Activated CD4-positive, alpha-beta T cell treated with anti-CD3 and anti-CD28 coated beads, Interleukin-2, amount 10 ng/mL, durations not matched to agents 24 days and 14 days (primary cell): ENCODE results near the gene CSH1. TPM values are rescaled to one million over a fixed set of nuclear protein-coding genes. Genes with fewer than 3 reads are reported as not detected.
"Not testable (repeated sequence)": the region's sequence is repeated elsewhere in the genome, so short reads cannot be mapped to it uniquely, and the experiment has no call there.

Experiments
- DNase-seq: peaks from one replicate; pipeline ENCODE4 v3.0.0; 2022
- H3K27ac Mint-ChIP-seq: one replicate; pipeline ENCODE4 v1.8.0; 2022; ENCODE audit warnings: mild to moderate bottlenecking, mixed read lengths
- H3K27me3 Mint-ChIP-seq: one replicate; pipeline ENCODE4 v1.8.0; 2022; ENCODE audit warnings: mixed read lengths
- H3K36me3 Mint-ChIP-seq: one replicate; pipeline ENCODE4 v1.8.0; 2022; ENCODE audit warnings: low read depth, mild to moderate bottlenecking, mixed read lengths
- H3K4me1 Mint-ChIP-seq: one replicate; pipeline ENCODE4 v1.8.0; 2021; ENCODE audit warnings: mixed read lengths
- H3K4me3 Mint-ChIP-seq: one replicate; pipeline ENCODE4 v1.8.0; 2022; ENCODE audit warnings: mild to moderate bottlenecking, moderate library complexity, mixed read lengths
- H3K9me3 Mint-ChIP-seq: one replicate; pipeline ENCODE4 v1.8.0; 2021; ENCODE audit warnings: mixed read lengths
- intact Hi-C: fragments of 100-400 bp; cut with micrococcal nuclease; formaldehyde crosslinking; loops from one replicate; pipeline ENCODE4 v1.15.1; 2023
- total RNA-seq: library from RNA; stranded (reverse); gene quantifications from 2 replicates; pipeline ENCODE4 v1.2.3, GENCODE V29; 2022

The CSH1 gene
- total RNA-seq, 1 donor from 2014 or later = not detected

DNA sequence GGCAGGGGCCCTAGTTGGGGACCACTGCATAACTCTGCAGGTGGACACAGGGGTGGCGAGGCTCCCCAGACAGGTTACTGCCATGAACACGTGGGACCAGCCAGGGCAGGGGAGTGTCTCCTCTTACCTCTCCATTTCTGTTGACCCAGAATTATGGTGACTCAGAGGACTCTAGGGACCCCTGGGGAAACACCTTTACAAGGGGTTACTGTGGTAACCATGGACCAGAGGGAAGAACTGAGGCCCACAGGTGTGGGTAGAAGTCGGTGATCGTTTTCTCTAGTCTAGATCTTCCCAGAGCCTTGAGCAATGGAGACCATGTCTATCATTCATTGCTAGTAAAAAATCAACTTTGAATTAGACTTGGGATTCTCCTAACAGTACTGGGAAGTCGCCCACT lies 24.4 kb upstream of the CSH1 start:
- H3K4me1 Mint-ChIP-seq, H3K27ac Mint-ChIP-seq, H3K9me3 Mint-ChIP-seq, intact Hi-C loops, H3K27me3 Mint-ChIP-seq, H3K4me3 Mint-ChIP-seq, DNase-seq, H3K36me3 Mint-ChIP-seq: not testable (repeated sequence)

DNA sequence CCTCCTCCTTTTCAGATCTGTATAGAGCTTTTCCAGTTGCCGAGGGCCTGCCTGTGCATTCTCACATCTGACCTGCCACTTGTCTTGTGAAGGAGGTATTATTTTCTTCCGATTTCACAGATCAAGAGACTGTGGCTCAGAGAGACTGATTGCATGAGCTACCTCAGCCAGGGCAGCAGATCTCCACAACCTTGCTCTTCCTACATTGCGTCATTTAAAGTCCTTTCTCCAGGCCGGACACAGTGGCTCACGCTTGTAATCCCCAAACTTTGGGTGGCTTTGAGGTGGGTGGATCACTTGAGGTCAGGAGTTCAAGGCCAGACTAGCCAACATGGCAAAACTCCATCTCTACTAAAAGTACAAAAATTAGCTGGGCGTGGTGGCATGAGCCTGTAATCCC lies 23.7 kb upstream of the CSH1 start:
- H3K4me3 Mint-ChIP-seq, H3K36me3 Mint-ChIP-seq, DNase-seq, H3K4me1 Mint-ChIP-seq, intact Hi-C loops, H3K27ac Mint-ChIP-seq, H3K9me3 Mint-ChIP-seq: not testable (repeated sequence)
- peaks cover 10% of the 10 kb centered on the region for H3K27me3 Mint-ChIP-seq

DNA sequence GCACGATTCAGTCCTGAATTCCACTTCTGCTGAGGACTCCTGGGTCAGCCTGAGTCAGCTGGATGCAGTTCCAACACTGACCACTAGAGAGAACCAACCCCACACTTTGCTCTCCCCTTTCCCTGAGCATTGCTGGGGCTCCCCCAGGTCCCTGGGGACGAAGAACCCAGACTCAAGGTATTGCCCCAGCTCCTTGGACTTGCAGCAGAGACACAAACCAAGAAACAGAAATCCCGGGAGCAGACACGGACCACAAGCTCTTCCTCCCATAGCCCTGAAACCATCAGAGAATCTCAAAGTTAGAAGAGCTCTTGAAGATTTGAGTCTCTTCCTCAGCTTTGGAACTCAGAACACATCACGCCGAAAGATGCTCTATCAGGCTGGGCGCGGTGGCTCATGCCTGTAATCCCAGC lies 22.9 kb upstream of the CSH1 start:
- no peaks in the 10 kb centered on the region for H3K9me3 Mint-ChIP-seq
- no peaks in the 10 kb centered on the region for H3K36me3 Mint-ChIP-seq

DNA sequence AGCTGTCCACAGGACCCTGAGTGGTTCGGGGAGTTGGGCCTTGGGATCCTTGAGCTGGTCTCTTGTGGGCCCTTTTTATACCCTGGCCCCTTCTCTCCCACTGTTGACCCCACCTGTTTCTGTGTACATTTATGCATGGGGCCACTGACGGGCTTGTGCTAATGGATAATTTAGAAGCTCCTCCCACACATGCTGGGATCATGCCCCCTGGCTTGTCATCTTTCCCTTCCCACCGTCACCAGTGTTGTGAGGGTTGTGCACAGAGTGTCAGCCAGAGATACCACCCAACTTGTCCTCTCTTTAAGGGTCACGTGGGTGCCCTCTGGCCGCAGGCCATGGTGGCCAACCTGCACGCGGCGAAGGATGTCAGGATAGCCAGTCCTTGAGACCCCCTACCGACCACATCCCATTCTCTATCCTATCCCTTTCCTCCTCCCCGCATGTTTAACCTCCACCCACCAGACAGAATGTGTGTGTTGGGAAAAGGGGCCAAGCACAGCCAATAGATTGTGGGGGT lies 22.5 kb upstream of the CSH1 start, which contains the start of gene GH1:
Gene GH1, minus strand, starts transcription at position 51 of the 517 bp plus-strand sequence. CDS start 63 bp downstream, outside the sequence.
- Mint-ChIP-seq H3K27me3 (peaks cover 10% of the 10 kb centered on the region), H3K27ac (peak within 1 kb of the TSS; percentile 66)
- H3K36me3 Mint-ChIP-seq, DNase-seq, H3K4me3 Mint-ChIP-seq, H3K9me3 Mint-ChIP-seq, H3K4me1 Mint-ChIP-seq: not testable (repeated sequence)
- intact Hi-C loops = loop anchor here (1.0 to 10.0 kb wide), 5 partner anchors 27 to 366 kb away; no protein-coding TSS in a partner anchor

More for the DNA sequence above, 22.9 kb upstream of the CSH1 start:
- Mint-ChIP-seq H3K4me3 (no peak overlapping the region), H3K27me3 (peaks cover 10% of the 10 kb centered on the region), H3K4me1 (peaks cover 9% of the 10 kb centered on the region), H3K27ac (peak overlapping the region; percentile 66)
- intact Hi-C loops = loop anchor here (1.0 to 10.0 kb wide), 5 partner anchors 27 to 365 kb away; no protein-coding TSS in a partner anchor
- DNase-seq = peak; percentile 93

DNA sequence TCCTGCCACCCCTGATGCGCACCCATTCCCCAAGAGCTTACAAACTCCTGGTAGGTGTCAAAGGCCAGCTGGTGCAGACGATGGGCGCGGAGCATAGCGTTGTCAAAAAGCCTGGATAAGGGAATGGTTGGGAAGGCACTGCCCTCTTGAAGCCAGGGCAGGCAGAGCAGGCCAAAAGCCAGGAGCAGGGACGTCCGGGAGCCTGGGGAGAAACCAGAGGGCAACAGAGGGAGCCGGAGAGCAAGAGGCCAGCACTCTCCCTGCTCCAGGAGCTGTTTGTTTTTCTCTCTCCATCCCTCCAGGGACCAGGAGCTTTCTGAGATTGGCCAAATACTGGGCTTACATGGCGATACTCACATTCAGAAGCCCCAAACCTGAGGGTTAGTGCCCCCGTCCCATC lies 21.9 kb upstream of the CSH1 start:
- H3K4me3 Mint-ChIP-seq = no peak overlapping the region
- peaks cover 9% of the 10 kb centered on the region for H3K4me1 Mint-ChIP-seq
- H3K9me3 Mint-ChIP-seq = no peaks in the 10 kb centered on the region
- peaks cover 10% of the 10 kb centered on the region for H3K27me3 Mint-ChIP-seq
- intact Hi-C loops = loop anchor here (2.0 to 10.0 kb wide), 3 partner anchors 72 to 366 kb away; no protein-coding TSS in a partner anchor
- H3K27ac Mint-ChIP-seq = no peak overlapping the region
- no peaks in the 10 kb centered on the region for H3K36me3 Mint-ChIP-seq
- no peak for DNase-seq

DNA sequence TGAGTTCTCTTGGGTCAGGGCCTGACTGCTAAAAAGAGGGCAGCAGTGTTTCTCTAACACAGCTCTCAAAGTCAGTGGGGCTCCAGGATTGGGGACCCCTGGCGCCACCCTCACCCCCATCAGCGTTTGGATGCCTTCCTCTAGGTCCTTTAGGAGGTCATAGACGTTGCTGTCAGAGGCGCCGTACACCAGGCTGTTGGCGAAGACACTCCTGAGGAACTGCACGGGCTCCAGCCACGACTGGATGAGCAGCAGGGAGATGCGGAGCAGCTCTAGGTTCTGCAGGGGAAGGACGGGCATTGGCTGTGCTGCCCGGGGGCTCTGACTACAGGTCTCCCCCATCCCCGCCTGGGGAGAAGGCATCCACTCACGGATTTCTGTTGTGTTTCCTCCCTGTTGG lies 21.3 kb upstream of the CSH1 start:
- peaks cover 10% of the 10 kb centered on the region for H3K4me1 Mint-ChIP-seq
- intact Hi-C loops = loop anchor here (2.0 to 10.0 kb wide), 3 partner anchors 73 to 367 kb away; no protein-coding TSS in a partner anchor
- no peak for DNase-seq
- H3K27ac Mint-ChIP-seq = no peak overlapping the region
- H3K36me3 Mint-ChIP-seq = no peaks in the 10 kb centered on the region
- no peak overlapping the region for H3K4me3 Mint-ChIP-seq
- H3K9me3 Mint-ChIP-seq = no peaks in the 10 kb centered on the region
- H3K27me3 Mint-ChIP-seq = peaks cover 10% of the 10 kb centered on the region

DNA sequence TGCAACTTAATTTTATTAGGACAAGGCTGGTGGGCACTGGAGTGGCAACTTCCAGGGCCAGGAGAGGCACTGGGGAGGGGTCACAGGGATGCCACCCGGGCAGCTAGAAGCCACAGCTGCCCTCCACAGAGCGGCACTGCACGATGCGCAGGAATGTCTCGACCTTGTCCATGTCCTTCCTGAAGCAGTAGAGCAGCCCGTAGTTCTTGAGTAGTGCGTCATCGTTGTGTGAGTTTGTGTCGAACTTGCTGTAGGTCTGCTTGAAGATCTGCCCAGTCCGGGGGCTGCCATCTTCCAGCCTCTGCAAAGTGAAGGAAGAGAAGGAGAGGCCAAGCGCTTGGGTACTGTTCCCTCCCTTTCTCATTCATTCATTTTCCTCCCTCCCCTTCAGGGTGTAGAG lies 20.8 kb upstream of the CSH1 start:
- H3K4me3 Mint-ChIP-seq, H3K36me3 Mint-ChIP-seq, H3K9me3 Mint-ChIP-seq, H3K27ac Mint-ChIP-seq, DNase-seq: not testable (repeated sequence)
- intact Hi-C loops = loop anchor here (10.0 kb wide), 1 partner anchor 368 kb away; no protein-coding TSS in a partner anchor
- Mint-ChIP-seq H3K4me1 (peaks cover 11% of the 10 kb centered on the region), H3K27me3 (peaks cover 10% of the 10 kb centered on the region)

DNA sequence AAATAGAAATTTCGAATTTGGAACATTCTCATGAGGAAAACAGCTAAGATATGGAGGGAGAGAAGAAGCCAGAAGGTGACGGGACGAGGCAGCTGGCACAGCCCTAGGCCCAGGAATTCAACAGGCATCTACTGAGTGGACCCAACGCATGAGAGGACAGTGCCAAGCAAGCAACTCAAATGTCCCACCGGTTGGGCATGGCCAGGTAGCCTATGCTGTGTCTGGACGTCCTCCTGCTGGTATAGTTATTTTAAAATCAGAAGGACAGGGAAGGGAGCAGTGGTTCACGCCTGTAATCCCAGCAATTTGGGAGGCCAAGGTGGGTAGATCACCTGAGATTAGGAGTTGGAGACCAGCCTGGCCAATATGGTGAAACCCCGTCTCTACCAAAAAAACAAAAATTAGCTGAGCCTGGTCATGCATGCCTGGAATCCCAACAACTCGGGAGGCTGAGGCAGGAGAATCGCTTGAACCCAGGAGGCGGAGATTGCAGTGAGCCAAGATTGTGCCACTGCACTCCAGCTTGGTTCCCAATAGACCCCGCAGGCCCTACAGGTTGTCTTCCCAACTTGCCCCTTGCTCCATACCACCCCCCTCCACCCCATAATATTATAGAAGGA lies 20.3 kb upstream of the CSH1 start:
- H3K4me1 Mint-ChIP-seq = peaks cover 11% of the 10 kb centered on the region
- no peak overlapping the region for H3K27ac Mint-ChIP-seq
- H3K27me3 Mint-ChIP-seq = peaks cover 10% of the 10 kb centered on the region
- no peaks in the 10 kb centered on the region for H3K36me3 Mint-ChIP-seq
- no peak overlapping the region for H3K4me3 Mint-ChIP-seq
- intact Hi-C loops = loop anchor here (10.0 kb wide), 1 partner anchor 368 kb away; no protein-coding TSS in a partner anchor
- no peak for DNase-seq
- no peaks in the 10 kb centered on the region for H3K9me3 Mint-ChIP-seq

DNA sequence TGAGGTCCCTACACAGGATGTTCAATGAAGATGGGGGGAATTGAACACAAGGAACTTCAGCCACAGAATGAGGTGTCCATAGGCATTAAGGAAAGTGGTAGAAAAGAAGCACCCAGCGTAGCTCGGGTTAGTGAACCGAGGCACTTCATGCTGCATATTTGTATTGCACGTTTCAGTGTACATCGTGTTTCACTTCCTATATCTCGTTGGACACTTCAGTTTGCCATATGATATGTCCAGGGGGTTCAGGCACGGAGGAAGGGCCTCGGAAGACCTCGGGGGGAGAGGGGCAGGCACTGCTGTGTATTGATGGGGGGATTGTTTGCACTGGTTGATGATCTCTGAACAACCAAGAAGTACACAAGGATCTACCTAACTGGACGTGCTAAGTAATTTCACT lies 19.4 kb upstream of the CSH1 start:
- DNase-seq, H3K9me3 Mint-ChIP-seq, H3K4me3 Mint-ChIP-seq, H3K36me3 Mint-ChIP-seq, H3K27ac Mint-ChIP-seq: not testable (repeated sequence)
- Mint-ChIP-seq H3K4me1 (peaks cover 13% of the 10 kb centered on the region), H3K27me3 (peaks cover 10% of the 10 kb centered on the region)
- intact Hi-C loops = loop anchor here (10.0 kb wide), 1 partner anchor 369 kb away; no protein-coding TSS in a partner anchor

DNA sequence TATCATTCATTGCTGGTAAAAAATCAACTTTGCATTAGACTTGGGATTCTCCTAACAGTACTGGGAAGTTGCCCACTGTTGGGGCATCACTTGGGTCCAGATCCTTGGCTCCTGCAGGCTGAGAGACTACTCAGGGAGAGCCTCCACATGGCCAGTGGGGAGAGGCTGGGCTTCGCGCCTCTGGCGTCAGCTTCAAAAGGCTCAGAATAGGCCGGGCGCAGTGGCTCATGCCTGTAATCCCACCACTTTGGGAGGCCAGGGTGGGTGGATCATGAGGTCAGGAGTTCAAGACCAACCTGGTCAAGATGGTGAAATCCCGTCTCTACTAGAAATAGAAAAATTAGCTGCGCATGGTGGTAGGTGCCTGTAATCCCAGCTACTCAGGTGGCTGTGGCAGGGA lies 18.1 kb upstream of the CSH1 start:
- intact Hi-C loops = loop anchor here (10.0 kb wide), 1 partner anchor 370 kb away; no protein-coding TSS in a partner anchor
- no peak overlapping the region for H3K27ac Mint-ChIP-seq
- no peaks in the 10 kb centered on the region for H3K36me3 Mint-ChIP-seq
- peaks cover 9% of the 10 kb centered on the region for H3K4me1 Mint-ChIP-seq
- H3K4me3 Mint-ChIP-seq = no peak overlapping the region
- DNase-seq = no peak
- H3K9me3 Mint-ChIP-seq = no peaks in the 10 kb centered on the region
- peaks cover 10% of the 10 kb centered on the region for H3K27me3 Mint-ChIP-seq

DNA sequence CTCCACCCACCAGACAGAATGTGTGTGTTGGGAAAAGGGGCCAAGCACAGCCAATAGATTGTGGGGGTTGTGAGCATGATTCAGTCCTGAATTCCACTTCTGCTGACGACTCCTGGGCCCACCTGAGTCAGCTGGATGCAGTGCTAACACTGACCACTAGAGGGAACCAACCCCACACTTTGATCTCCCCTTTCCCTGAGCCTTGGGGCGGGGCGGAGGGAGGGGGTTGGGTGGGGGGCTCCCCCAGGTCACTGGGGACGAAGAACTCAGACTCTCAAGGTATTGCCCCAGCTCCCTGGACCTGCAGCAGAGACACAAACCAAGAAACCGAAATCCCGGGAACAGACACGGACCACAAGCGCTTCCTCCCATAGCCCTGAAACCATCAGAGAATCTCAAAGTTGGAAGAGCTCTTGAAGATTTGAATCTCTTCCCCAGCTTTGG lies 15.3 kb upstream of the CSH1 start:
- H3K4me3 Mint-ChIP-seq = no peak overlapping the region
- intact Hi-C loops = loop anchor here (10.0 kb wide), 1 partner anchor 373 kb away; no protein-coding TSS in a partner anchor
- no peak overlapping the region for H3K27ac Mint-ChIP-seq
- DNase-seq = peak; percentile 89
- peaks cover 4% of the 10 kb centered on the region for H3K4me1 Mint-ChIP-seq
- H3K36me3 Mint-ChIP-seq = no peaks in the 10 kb centered on the region
- H3K27me3 Mint-ChIP-seq = peaks cover 16% of the 10 kb centered on the region
- no peaks in the 10 kb centered on the region for H3K9me3 Mint-ChIP-seq

DNA sequence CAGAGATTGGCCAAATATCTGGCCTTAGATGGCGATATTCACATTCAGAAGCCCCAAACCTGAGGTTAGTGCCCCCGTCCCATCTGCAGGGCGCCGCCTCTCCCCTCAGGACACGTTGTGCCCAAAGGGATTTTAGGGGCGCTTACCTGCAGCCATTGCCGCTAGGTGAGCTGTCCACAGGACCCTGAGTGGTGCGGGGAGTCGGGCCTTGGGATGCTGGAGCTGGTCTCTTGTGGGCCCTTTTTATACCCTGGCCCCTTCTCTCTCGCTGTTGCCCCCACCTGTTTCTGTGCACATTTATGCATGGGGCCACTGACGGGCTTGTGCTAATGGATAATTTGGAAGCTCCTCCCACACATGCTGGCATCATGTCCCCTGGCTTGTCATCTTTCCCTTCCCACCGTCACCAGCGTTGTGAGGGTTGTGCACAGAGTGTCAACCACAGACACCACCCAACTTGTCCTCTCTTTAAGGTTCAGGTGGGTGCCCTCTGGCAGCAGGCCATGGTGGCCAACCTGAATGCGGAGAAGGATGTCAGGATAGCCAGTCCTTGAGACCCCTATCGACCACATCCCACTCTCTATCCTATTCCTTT lies 14.8 kb upstream of the CSH1 start, which contains the start of gene CSHL1:
Gene CSHL1, minus strand, starts transcription at position 218 of the 595 bp plus-strand sequence. Its CDS starts 62 bp downstream, at position 156.
- peaks cover 12% of the 10 kb centered on the region for H3K27me3 Mint-ChIP-seq
- H3K9me3 Mint-ChIP-seq = no peaks in the 10 kb centered on the region
- H3K4me3 Mint-ChIP-seq = no peak within 1 kb of the TSS
- no peak for DNase-seq
- no peaks in the 10 kb centered on the region for H3K36me3 Mint-ChIP-seq
- no peak within 1 kb of the TSS for H3K27ac Mint-ChIP-seq
- intact Hi-C loops = loop anchor here (10.0 kb wide), 1 partner anchor 374 kb away; no protein-coding TSS in a partner anchor
- peaks cover 4% of the 10 kb centered on the region for H3K4me1 Mint-ChIP-seq

DNA sequence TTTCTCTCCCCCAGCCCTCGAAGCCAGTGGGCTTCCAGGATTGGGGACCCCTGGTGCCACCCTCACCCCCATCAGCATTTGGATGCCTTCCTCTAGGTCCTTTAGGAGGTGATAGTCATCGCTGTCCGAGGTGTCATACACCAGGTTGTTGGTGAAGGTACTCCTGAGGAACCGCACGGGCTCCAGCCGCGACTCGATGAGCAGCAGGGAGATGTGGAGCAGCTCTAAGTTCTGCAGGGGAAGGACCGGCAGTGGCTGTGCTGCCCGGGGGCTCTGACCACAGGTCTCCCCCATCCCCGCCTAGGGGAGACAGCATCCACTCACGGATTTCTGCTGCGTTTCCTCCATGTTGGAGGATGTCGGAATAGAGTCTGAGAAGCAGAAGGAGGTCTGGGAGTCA lies 13.7 kb upstream of the CSH1 start:
- DNase-seq = no peak
- intact Hi-C loops = loop anchor here (10.0 kb wide), 1 partner anchor 375 kb away; no protein-coding TSS in a partner anchor
- H3K9me3 Mint-ChIP-seq = no peaks in the 10 kb centered on the region
- peaks cover 4% of the 10 kb centered on the region for H3K4me1 Mint-ChIP-seq
- H3K27ac Mint-ChIP-seq = no peak overlapping the region
- H3K4me3 Mint-ChIP-seq = no peak overlapping the region
- H3K27me3 Mint-ChIP-seq = peaks cover 8% of the 10 kb centered on the region
- no peaks in the 10 kb centered on the region for H3K36me3 Mint-ChIP-seq

DNA sequence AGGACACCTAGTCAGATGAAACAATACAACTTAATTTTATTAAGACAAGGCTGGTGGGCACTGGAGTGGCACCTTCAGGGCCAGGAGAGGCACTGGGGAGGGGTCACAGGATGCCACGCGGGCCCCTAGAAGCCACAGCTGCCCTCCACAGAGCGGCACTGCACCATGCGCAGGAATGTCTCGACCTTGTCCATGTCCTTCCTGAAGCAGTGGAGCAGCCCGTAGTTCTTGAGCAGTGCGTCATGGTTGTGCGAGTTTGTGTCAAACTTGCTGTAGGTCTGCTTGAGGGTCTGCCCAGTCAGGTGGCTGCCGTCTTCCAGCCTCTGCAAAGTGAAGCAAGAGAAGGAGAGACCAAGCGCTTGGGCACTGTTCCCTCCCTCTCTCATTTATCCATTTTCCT lies 13.2 kb upstream of the CSH1 start:
- intact Hi-C loops, DNase-seq, H3K27me3 Mint-ChIP-seq, H3K4me1 Mint-ChIP-seq, H3K4me3 Mint-ChIP-seq, H3K9me3 Mint-ChIP-seq, H3K27ac Mint-ChIP-seq, H3K36me3 Mint-ChIP-seq: not testable (repeated sequence)
